GM18505 (cell line): Measurements from ENCODE around the gene CAPZB.

Source experiments
- ATAC-seq: cut with Tn5 transposase; IDR thresholded peaks from one replicate; pipeline ENCODE4 v1.9.1; 2021; ENCODE audit not compliant: unreplicated experiment
- POLR2A ChIP-seq: IDR thresholded peaks from 4 replicates; pipeline ENCODE4 v1.6.1; 2011; ENCODE audit warnings: borderline replicate concordance; ENCODE audit not compliant: insufficient read depth, insufficient read length; ENCODE audit errors: extremely low read depth

The CAPZB gene

DNA sequence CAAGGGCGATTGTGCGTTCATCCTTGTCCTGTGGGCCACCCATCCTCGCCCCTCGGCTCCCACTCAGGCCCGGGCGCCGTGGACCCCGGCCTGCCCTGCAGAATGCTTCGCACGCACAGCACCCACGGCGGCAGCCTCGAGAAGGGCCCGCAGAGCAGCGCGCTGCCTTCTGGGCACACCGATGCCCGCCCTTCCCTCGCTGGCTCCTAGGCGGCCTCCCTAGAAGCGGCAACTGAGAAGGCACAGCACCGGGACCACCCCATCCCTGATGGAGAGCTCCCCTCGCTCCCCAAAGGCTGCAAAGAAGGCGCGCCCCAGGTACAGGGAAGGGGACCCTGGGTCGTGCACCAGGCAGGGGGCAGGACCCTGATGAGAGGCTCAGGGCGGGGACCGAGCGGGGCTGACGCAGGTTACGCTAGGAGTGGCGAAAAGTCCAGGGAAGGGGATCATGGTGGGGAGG is 971 bp downstream of the CAPZB start:
- no peak for ATAC-seq
- TF ChIP-seq POLR2A, result no peak

DNA sequence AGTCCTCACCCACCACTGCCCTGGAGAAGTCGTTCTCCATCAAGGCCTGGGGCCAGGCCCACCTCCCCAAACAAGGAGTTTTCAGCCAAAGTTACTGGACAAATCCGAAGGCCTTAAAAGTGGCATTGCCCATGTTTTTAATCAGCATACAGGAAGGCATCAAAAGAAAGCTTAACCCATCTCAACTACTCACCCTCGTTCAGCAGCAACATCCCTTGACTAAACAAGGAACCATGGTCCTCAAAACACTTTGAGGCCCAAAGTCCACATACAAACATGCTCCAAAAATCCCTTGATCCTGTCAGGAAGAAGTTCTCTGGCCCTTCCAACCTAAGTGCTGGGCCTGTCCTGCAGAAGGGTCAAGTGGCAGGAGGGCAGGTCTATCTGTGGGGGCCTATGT is 1.6 kb downstream of the CAPZB start:
- TF ChIP-seq POLR2A, result no peak
- ATAC-seq, result no peak

GRCh38 chr1:19483261-19483660 is 2.1 kb downstream of the CAPZB start:
- TF ChIP-seq POLR2A, result no peak
- no peak for ATAC-seq

- ATAC-seq, result no peak
- no peak for TF ChIP-seq POLR2A
Measured at GRCh38 chr1:19481826-19482398, 3.4 kb downstream of the CAPZB start.

- ATAC-seq, result no peak
- no peak for TF ChIP-seq POLR2A
Measured at GRCh38 chr1:19480282-19480681, 5.1 kb downstream of the CAPZB start.

- no peak for ATAC-seq
- TF ChIP-seq POLR2A, result no peak
Measured at GRCh38 chr1:19479351-19480120, 5.8 kb downstream of the CAPZB start.

DNA sequence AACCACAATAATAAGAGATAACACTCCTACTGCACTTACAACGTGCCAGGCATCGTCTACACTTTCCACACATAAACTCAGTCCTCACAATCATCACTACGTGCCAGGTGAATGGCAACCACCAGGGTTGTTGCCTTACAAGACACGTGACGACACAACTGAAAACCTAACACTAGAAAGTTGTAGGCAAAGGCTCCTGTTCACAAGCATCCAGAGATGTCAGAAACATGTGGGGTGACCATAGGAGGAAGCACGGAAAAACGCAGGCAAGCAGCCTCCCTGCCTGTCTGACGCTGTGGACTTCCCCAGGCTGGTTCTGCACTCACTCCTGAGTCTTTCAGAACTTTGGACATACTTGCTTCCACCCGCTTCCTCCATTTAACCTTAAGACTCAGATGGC is 7.0 kb downstream of the CAPZB start:
- ATAC-seq, result no peak
- no peak for TF ChIP-seq POLR2A

DNA sequence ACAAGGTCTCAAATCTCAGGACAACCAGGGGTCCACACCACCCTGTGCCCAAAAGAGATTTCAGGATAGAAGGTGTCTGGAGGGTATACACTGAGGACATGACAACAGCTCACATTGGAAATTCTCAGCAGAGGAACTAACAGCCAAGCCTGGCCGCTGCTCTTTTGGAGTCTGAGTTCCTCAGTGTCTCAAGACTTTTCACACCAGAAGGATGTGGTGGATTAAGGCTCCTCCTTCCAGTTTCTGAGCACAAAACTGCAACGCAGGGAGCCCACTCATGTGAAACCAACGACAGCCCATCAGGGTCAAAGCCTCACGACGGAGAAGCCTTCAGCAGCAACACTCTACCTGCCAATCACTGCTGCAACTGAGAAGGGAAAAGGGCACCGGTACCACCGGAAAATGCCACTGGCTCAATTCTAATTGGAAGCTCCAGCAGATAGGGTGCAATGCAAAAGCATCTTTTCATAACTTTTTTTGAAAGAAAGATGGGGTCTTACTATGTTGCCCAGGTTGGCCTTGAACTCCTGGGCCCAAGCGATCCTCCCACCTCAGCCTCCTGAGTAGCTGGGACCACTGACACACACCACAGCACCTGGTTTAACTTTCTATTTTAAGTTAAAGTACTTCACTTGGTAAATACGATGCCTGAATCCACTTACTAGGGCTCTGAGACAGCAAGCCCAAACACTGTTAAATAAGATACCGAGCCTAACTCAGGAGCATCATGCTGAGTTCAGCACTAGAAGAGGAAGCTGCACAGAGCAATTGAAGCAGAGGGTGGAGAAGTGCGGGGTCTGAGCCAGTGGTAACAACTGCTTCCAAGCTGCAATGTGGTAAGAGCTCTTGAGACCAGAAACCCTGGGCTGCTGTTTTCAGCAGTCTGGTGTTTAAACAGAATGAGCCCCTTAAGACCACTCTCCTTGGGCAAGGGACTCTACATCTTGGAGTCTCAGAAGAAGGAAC is 7.8 kb downstream of the CAPZB start:
- ATAC-seq, result peak; percentile 52
- TF ChIP-seq POLR2A, result peak; percentile 60

DNA sequence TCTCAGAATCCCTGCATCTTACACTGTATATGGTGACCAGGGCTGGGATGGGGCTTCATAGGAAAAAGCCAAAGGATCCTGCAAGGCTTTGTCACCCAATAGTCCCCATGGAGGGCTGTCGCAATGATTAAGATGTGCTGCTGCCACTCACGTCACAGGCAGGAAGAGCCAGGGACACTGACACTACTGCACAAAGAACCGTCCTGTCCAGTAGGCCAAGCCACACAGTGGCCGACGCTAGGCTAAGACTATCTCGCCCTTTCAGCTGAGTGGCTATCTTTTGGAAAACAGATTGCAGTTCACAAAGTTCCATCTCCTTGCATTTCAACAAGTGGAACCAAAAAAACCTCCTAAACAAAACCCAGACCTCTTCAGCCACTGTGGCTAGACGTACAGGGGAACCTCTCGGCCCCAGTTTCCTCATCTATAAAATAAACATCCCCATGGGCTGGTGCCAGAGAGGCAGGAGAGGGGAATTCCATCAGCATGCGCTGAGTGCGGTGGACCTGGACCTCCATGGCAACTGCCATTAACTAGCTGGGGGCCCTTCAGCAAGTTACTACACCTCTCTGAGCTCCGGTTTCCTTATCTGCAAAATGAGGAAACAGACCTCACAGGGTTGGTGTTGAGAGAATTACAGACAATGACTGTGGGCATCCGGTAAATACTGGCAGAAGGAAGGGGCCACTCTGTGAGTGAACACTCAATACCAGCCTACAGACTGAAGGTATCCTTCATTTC is 8.7 kb downstream of the CAPZB start:
- peak; percentile 43 for ATAC-seq
- TF ChIP-seq POLR2A, result no peak

- TF ChIP-seq POLR2A, result no peak
- ATAC-seq, result no peak
Measured at GRCh38 chr1:19475296-19475695, 10.0 kb downstream of the CAPZB start.

GRCh38 chr1:19472174-19472573 is 13.2 kb downstream of the CAPZB start:
- TF ChIP-seq POLR2A, result no peak
- no peak for ATAC-seq

DNA sequence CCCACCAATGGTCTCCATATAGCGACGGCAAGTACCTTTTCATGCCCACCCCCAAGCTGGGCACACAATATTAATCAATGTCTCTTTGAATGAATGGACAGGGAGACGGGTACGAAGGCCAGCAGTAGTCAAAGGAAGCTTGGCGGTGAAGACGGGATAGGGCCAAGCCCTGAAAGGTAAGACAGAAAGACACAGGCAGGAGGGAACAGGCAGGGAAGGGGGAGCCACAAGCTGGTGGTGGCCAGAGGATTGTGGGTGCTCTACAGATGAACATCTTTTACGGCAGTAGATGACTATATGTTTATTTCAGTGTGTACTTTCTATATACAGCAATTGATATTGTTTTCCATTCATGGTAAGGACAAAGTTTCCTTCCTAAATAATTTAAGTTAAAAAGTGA is 16.3 kb downstream of the CAPZB start:
- ATAC-seq, result no peak
- no peak for TF ChIP-seq POLR2A

DNA sequence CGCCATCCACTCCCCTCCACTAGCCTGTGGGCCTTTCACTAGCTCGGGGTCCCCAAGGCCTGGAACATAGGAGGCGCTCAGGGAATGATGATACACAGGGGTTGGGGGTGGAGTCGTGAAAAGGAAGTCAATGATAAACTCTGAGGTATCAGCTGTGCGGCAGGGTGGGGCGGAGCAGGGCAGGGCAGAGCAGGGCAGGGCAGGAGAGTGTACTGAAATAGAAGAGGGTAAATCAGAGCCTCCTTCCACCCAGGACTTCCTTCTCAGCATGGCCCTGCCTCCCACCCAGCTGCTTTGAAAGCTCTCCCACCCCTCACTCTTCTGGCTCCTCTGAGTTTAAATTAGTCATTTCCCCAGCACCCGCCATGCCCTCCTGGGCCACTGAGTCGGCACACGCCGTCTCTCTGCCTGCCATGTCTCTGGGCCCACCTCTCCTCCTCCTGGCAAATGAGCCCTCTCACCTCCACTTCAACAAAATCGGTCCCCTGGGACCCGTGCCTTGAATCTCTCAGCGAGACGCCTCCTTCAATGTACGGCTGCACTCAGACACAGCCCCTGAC is 16.9 kb downstream of the CAPZB start:
- TF ChIP-seq POLR2A, result no peak

More for the DNA sequence above, 16.9 kb downstream of the CAPZB start:
- peak; percentile 47 for ATAC-seq
